GM13977 (cell line): ENCODE data around the gene RNF20.

ENCODE experiments used
- DNase-seq: peaks from one replicate; pipeline ENCODE4 v3.0.0; 2012; ENCODE audit warnings: low spot score
- in situ Hi-C: fragments of 300-500 bp; cut with MboI; formaldehyde crosslinking; loops from one replicate; pipeline ENCODE4 v1.12.0; 2022; ENCODE audit warnings: low sequenced_read_pairs, low pct_unique_long_range_greater_than_20kb, mixed read lengths, inconsistent platforms; ENCODE audit not compliant: unreplicated experiment
- TF ChIP-seq, protein P1 (sequence below): IDR thresholded peaks from 2 replicates; pipeline ENCODE4 v1.5.1; 2012; ENCODE audit warnings: mild to moderate bottlenecking, control low read depth; ENCODE audit not compliant: insufficient read depth; ENCODE audit errors: extremely low read depth, missing control alignments

Gene RNF20

DNA sequence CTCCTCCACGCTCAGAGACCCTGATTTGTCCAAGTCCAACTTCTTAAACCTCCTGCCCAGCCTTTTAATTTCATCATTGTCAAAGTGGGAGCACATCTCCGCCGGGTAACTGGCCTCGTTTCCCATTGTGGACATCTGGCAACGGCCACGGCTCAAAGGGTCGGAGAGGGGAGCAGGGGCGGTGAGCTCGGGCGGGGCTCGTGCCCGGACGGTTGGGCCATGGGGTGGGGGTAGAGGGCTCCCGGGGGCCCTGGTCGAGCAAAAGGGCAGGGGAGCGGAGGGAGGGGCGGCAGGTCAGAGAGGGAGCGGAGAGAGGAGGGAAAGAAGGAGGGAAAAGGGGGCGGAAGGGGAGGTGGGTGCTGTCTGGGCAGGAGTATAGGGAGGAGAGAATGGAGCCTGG is 61.1 kb downstream of the RNF20 start, which contains the start of gene PPP3R2:
PPP3R2 (minus strand) TSS at position 174 of the 400 bp plus-strand sequence; CDS start at position 126, 48 bp downstream.
- in situ Hi-C loops = no loop called here
- TF ChIP-seq, protein P1, sequence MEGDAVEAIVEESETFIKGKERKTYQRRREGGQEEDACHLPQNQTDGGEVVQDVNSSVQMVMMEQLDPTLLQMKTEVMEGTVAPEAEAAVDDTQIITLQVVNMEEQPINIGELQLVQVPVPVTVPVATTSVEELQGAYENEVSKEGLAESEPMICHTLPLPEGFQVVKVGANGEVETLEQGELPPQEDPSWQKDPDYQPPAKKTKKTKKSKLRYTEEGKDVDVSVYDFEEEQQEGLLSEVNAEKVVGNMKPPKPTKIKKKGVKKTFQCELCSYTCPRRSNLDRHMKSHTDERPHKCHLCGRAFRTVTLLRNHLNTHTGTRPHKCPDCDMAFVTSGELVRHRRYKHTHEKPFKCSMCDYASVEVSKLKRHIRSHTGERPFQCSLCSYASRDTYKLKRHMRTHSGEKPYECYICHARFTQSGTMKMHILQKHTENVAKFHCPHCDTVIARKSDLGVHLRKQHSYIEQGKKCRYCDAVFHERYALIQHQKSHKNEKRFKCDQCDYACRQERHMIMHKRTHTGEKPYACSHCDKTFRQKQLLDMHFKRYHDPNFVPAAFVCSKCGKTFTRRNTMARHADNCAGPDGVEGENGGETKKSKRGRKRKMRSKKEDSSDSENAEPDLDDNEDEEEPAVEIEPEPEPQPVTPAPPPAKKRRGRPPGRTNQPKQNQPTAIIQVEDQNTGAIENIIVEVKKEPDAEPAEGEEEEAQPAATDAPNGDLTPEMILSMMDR = no peak
- no peak for DNase-seq

DNA sequence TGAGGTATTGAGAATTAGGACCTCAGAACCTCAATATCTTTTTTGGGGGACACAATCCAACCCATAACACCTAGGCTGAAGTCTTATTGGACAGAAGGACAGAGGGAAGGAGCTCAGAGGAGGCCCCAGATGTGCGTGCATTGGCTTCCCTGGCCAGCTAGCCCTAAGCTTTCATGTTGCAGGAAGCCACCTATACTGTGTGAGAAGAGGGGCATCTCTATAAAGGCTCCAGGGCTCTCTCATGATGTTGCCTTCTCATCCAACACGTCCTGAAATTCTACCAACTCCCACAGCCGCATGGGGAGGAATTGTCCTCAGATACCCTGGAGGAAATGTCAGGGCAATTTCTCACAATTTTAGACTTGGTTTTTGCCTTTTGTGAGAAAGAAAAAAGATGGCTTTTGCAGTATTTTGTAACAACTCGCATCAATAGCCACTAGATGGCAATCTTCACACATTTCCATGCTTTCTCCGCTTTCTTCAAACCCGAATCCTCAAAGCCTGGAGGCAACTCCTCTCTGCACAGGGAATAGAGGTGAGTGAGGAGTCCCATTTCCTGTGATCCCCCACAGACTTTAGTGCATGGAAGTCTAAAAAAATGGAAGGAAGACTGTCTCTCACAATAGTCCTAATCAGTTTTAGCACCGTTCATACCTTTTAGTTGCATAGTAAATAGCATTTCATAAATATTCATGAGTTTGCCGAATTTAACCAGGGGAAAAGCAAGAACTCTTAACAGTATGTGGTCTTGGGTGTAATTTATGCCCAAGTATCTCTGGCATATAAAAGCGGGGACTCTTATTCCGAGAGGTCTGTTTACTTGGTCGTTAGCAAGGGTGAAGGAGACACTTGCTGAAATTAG is 68.5 kb downstream of the RNF20 start:
- DNase-seq = peak; percentile 50
- TF ChIP-seq, protein P1 = peak; percentile 62
- in situ Hi-C loops = no loop called here

DNA sequence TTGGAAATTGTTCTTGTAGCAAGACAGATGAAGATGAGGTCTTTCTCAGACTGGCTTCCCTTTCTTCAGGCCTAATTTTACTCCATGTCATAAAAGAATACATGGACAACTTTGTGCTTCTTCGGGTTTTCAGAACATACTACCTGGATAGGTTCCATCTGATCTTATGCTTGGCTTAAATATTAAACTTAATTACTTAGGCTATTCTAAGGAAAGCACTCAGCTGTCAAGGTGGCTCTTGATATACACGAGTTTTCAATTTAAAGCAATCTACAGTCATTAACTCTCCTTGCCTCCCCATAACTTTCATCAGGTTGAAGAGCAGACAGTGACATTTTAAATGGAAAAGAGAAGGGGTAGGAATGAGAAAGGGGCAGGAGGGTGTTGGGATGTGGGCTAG is 70.6 kb downstream of the RNF20 start:
- in situ Hi-C loops = no loop called here
- TF ChIP-seq, protein P1 = no peak
- no peak for DNase-seq

DNA sequence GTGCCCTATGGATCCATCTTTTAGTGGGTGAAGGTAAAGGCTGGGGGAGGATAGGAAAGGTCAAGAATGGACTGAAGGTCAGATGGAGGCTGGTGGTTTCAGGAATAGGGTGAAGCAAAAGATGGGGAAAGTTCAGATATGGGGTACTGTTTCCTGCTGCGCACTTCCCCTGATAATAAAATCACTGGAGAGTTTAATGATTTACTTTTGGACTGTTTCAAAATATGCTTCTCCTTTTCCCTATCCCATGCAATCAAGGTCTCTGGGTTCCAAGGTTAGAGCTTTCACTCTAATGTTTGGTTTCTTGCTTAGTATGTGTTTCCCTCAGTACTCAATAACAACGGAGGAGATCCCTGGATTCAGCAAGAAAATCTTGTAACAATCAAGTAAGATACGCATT is 71.9 kb downstream of the RNF20 start:
- no peak for DNase-seq
- TF ChIP-seq, protein P1 = no peak
- in situ Hi-C loops = no loop called here
